ENCODE results near the gene SPECC1. TPM values are rescaled to one million over a fixed set of nuclear protein-coding genes. Genes with fewer than 3 reads are reported as not detected.

SPECC1 gene
- total and polyA plus RNA-seq, 2 donors (not counting 3 experiments of a cell fraction or from before 2014, with no cell fraction given): 5.3 to 20.4 TPM

DNA sequence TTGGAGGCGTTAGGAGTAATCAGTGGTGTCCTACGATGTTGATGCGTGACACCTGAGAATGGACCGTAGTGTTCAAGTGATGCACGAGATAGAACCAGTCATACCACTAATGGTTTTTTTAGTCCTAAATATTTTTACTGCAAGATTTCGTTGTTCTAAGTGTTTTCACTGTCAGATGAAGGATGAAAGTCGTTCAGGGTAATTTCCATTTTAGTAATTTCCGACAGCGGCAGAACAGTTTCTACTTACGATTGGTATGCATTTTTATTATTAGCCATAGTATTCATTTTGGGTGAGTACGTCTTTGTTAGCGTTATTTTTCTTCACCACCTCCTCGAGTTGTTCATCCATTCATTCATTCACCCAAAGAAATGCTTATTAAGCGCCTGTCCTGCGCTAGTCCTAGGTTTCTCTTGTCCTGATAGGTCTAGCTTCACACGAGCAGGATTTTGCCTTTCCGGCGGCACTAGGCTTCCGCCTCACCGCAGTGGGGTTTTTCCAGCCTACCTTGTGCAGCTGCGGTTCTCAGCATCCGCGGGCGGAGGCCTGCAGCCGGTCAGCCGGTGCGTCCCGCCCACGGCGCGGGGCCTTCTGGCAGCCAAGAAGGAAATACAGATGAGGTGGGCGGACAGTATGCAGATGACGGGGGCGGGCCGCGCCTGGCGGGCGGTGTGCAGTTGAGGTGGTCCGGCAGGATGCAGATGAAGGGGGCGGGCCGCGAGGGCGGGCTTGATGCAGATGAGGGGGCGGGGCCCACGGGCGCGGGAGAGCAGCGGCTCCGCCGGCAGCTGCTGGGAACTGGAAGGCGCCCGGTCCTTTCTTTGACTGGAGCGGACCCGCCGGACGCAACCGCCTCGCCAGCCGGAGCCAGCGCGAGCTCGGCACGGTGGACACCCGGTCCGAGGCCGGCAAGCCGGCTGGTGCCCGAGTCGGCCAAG is 146.4 kb downstream of the SPECC1 start:
- BruUV-seq (replicated peaks): no TSS peak
- FAIRE-seq (peak; percentile 95), DNase-seq (ENCODE audit: low read depth, low spot score) (peak; percentile 96)
- H3K9me1 ChIP-seq (replicated peaks; ENCODE audit: control insufficient read depth, extremely low read depth, insufficient read depth, low read length): no peaks in the 10 kb centered on the region
- no peaks in the 10 kb centered on the region for H3K36me3 ChIP-seq (ENCODE audit: control insufficient read depth in 2 of 2, extremely low read depth in 1 of 2, insufficient read depth in 2 of 2, low read length in 2 of 2)
- TF ChIP-seq, protein P1, sequence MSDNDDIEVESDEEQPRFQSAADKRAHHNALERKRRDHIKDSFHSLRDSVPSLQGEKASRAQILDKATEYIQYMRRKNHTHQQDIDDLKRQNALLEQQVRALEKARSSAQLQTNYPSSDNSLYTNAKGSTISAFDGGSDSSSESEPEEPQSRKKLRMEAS (IDR thresholded peaks at IDR 0.05; ENCODE audit: insufficient read depth, insufficient read length): no peak
- TF ChIP-seq POLR2A (IDR thresholded peaks at IDR 0.05; ENCODE audit: low read depth, low read length) (no peak), EZH2 (IDR thresholded peaks at IDR 0.05; ENCODE audit: borderline replicate concordance, low read depth, low read length, severe bottlenecking) (peak; percentile 56), JUN (IDR thresholded peaks at IDR 0.05; ENCODE audit: borderline replicate concordance, insufficient read depth, insufficient read length, low read depth) (no peak), FOS (IDR thresholded peaks at IDR 0.05; ENCODE audit: borderline replicate concordance, insufficient read depth, low read length) (no peak), POLR2AphosphoS5 (IDR thresholded peaks at IDR 0.05; ENCODE audit: insufficient read depth, low read depth, low read length) (peak; percentile 38)
- no peaks in the 10 kb centered on the region for H3K79me2 ChIP-seq (ENCODE audit: control insufficient read depth, insufficient read depth, low read length)
- dilution Hi-C loops (cut with MboI; ENCODE audit: extremely low pct_ligation_motif_present, low sequenced_read_pairs) (no loop called here), intact Hi-C loops (cut with micrococcal nuclease) (loop anchor here (1.0 to 10.0 kb wide), 3 partner anchors 52 to 1399 kb away; no protein-coding TSS in a partner anchor)
- H3K4me2 ChIP-seq (ENCODE audit: insufficient read depth, low read length): peak overlapping the region; percentile 72
- H3K4me3 ChIP-seq (replicated peaks in 1 of 3; ENCODE audit: insufficient read depth in 1 of 3, low read depth in 1 of 3, low read length in 3 of 3): peak overlapping the region; percentile 33 to 52 (median 49)
- ChIA-PET CTCF (interaction anchor here (1.1 to 1.2 kb wide), 2 partner anchors 51 to 163 kb away, joined by 3 to 5 read pairs; no protein-coding TSS in a partner anchor), POLR2A (no interaction called here)
- H3K4me1 ChIP-seq (ENCODE audit: control insufficient read depth, extremely low read depth, insufficient read depth, low read length): peaks cover 7% of the 10 kb centered on the region
- no peaks in the 10 kb centered on the region for H4K20me1 ChIP-seq (replicated peaks; ENCODE audit: control insufficient read depth, extremely low read depth, insufficient read depth, low read length)
- H3K27ac ChIP-seq (ENCODE audit: insufficient read depth, low read depth, low read length): no peak overlapping the region
- peak overlapping the region; percentile 2 for H3K9ac ChIP-seq (replicated peaks; ENCODE audit: extremely low read depth, insufficient read depth, low read length)
- H3K9me3 ChIP-seq (replicated peaks; ENCODE audit: control insufficient read depth, insufficient read depth, low read length): no peaks in the 10 kb centered on the region
- peaks cover 0 to 9% of the 10 kb centered on the region in 2 experiments for H3K27me3 ChIP-seq (ENCODE audit: control insufficient read depth in 2 of 2, insufficient read depth in 2 of 2, low read length in 2 of 2)
- H2AFZ ChIP-seq (ENCODE audit: low read depth, low read length): peak overlapping the region; percentile 89
